SW 1271 (cell line): Measurements from ENCODE around the gene SASS6.

Source experiments
- DNase-seq, 2 experiments: peaks; one replicate each; lab custom pipeline; 2025; lab: John Stamatoyannopoulos, UW

Gene SASS6

GRCh38 chr1:100109554-100110066, 23.1 kb downstream of the SASS6 start:
- DNase-seq: no peak

GRCh38 chr1:100107696-100108095, 25.0 kb downstream of the SASS6 start:
- DNase-seq: no peak

GRCh38 chr1:100101564-100101963, 31.2 kb downstream of the SASS6 start:
- DNase-seq: no peak

GRCh38 chr1:100100202-100100601, 32.5 kb downstream of the SASS6 start:
- no peak for DNase-seq

- DNase-seq: no peak
Observed at GRCh38 chr1:100090471-100090870, 42.3 kb downstream of the SASS6 start.

GRCh38 chr1:100089082-100089481, 43.6 kb downstream of the SASS6 start:
- DNase-seq: no peak

- no peak for DNase-seq
Observed at GRCh38 chr1:100087396-100087795, 45.3 kb downstream of the SASS6 start.

- no peak for DNase-seq
Observed at GRCh38 chr1:100080331-100080730, 52.4 kb downstream of the SASS6 start.

- no peak for DNase-seq
Observed at GRCh38 chr1:100077531-100077930, 55.2 kb downstream of the SASS6 start.

- no peak for DNase-seq
Observed at GRCh38 chr1:100076744-100077143, 56.0 kb downstream of the SASS6 start.

- no peak for DNase-seq
Observed at GRCh38 chr1:100076319-100076718, 56.4 kb downstream of the SASS6 start.

GRCh38 chr1:100075773-100076172, 57.0 kb downstream of the SASS6 start:
- DNase-seq: no peak

- DNase-seq: no peak
Observed at GRCh38 chr1:100074604-100075395, 57.9 kb downstream of the SASS6 start.

- no peak for DNase-seq
Observed at GRCh38 chr1:100073531-100073930, 59.2 kb downstream of the SASS6 start.

GRCh38 chr1:100070201-100070939, 62.4 kb downstream of the SASS6 start:
- DNase-seq: no peak

GRCh38 chr1:100065969-100066227, 66.8 kb downstream of the SASS6 start:
- DNase-seq: no peak

GRCh38 chr1:100065183-100065968, 67.4 kb downstream of the SASS6 start:
- DNase-seq: no peak

- no peak for DNase-seq
Observed at GRCh38 chr1:100061681-100062080, 71.0 kb downstream of the SASS6 start.

GRCh38 chr1:100053727-100054126, 79.0 kb downstream of the SASS6 start:
- no peak for DNase-seq

GRCh38 chr1:100053119-100053518, 79.6 kb downstream of the SASS6 start:
- DNase-seq: no peak

GRCh38 chr1:100051893-100052292, 80.8 kb downstream of the SASS6 start:
- no peak for DNase-seq

GRCh38 chr1:100051401-100051800, 81.3 kb downstream of the SASS6 start:
- no peak for DNase-seq

GRCh38 chr1:100050139-100050538, 82.6 kb downstream of the SASS6 start:
- DNase-seq: no peak
